ENCODE data around the gene FNDC3B.

GRCh38 chr3:172086071-172086470, 46.7 kb downstream of the FNDC3B start:
- no peak for TF ChIP-seq EZH2 (IDR thresholded peaks at IDR 0.05; ENCODE audit: borderline replicate concordance, low read depth, low read length, severe bottlenecking)
- TF ChIP-seq, protein P1, sequence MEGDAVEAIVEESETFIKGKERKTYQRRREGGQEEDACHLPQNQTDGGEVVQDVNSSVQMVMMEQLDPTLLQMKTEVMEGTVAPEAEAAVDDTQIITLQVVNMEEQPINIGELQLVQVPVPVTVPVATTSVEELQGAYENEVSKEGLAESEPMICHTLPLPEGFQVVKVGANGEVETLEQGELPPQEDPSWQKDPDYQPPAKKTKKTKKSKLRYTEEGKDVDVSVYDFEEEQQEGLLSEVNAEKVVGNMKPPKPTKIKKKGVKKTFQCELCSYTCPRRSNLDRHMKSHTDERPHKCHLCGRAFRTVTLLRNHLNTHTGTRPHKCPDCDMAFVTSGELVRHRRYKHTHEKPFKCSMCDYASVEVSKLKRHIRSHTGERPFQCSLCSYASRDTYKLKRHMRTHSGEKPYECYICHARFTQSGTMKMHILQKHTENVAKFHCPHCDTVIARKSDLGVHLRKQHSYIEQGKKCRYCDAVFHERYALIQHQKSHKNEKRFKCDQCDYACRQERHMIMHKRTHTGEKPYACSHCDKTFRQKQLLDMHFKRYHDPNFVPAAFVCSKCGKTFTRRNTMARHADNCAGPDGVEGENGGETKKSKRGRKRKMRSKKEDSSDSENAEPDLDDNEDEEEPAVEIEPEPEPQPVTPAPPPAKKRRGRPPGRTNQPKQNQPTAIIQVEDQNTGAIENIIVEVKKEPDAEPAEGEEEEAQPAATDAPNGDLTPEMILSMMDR (IDR thresholded peaks at IDR 0.05; ENCODE audit: extremely low read depth in 1 of 2, insufficient read depth in 1 of 2, low read depth in 1 of 2, low read length in 2 of 2) = no peak
